Loucy (cell line): ENCODE results near the gene MYO10.

Experiments
- H2AFZ ChIP-seq: fragments of 200-600 bp; sonication (generic); 2 replicates; pipeline ENCODE4 v1.6.0; 2016; ENCODE audit warnings: antibody characterized with exemption, mild to moderate bottlenecking, low read length, moderate library complexity
- H3F3A ChIP-seq: fragments of 200-600 bp; 2 replicates; pipeline ENCODE4 v1.6.0; 2016; ENCODE audit warnings: antibody characterized with exemption, low read depth, mild to moderate bottlenecking
- H3K27me3 ChIP-seq: fragments of 200-600 bp; sonication (generic); 2 replicates; pipeline ENCODE4 v1.6.1; 2014; ENCODE audit warnings: low read length, mild to moderate bottlenecking; ENCODE audit not compliant: insufficient read depth, poor library complexity, severe bottlenecking
- H3K36me3 ChIP-seq: fragments of 200-600 bp; sonication (generic); 2 replicates; pipeline ENCODE4 v1.6.1; 2016; ENCODE audit warnings: low read length; ENCODE audit not compliant: insufficient read depth
- H3K4me1 ChIP-seq: fragments of 200-600 bp; sonication (generic); 2 replicates; pipeline ENCODE4 v1.5.1; 2014; ENCODE audit warnings: low read length, mild to moderate bottlenecking; ENCODE audit not compliant: insufficient read depth, poor library complexity, severe bottlenecking
- H3K4me2 ChIP-seq: fragments of 200-600 bp; sonication (generic); 2 replicates; pipeline ENCODE4 v1.6.0; 2014; ENCODE audit warnings: antibody characterized with exemption, low read length, low read depth, mild to moderate bottlenecking; ENCODE audit not compliant: poor library complexity, severe bottlenecking
- H3K4me3 ChIP-seq: fragments of 200-600 bp; sonication (generic); 2 replicates; pipeline ENCODE4 v1.5.1; 2014; ENCODE audit warnings: low read length, mild to moderate bottlenecking, mixed read lengths; ENCODE audit not compliant: poor library complexity, severe bottlenecking
- H3K79me2 ChIP-seq: fragments of 200-600 bp; sonication (generic); 2 replicates; pipeline ENCODE4 v1.6.1; 2014; ENCODE audit warnings: low read length; ENCODE audit not compliant: insufficient read depth
- H3K9ac ChIP-seq: fragments of 200-600 bp; sonication (generic); 2 replicates; pipeline ENCODE4 v1.6.0; 2014; ENCODE audit warnings: mild to moderate bottlenecking, low read depth, low read length, moderate library complexity; ENCODE audit not compliant: poor library complexity, severe bottlenecking
- H3K9me2 ChIP-seq: fragments of 200-600 bp; sonication (generic); replicated peaks from 2 replicates; pipeline ENCODE4 v1.6.1; 2016; ENCODE audit warnings: low read depth, low read length, mixed read lengths
- H3K9me3 ChIP-seq: fragments of 200-600 bp; sonication (generic); 2 replicates; pipeline ENCODE4 v1.6.1; 2014; ENCODE audit warnings: mild to moderate bottlenecking, antibody characterized with exemption, low read length, low read depth; ENCODE audit not compliant: insufficient read depth
- H4K20me1 ChIP-seq: fragments of 200-600 bp; sonication (generic); 2 replicates; pipeline ENCODE4 v1.6.0; 2014; ENCODE audit warnings: antibody characterized with exemption, low read length, mild to moderate bottlenecking; ENCODE audit not compliant: insufficient read depth, poor library complexity, severe bottlenecking
- EZH2phosphoT487 ChIP-seq: fragments of 200-600 bp; IDR thresholded peaks from 2 replicates; pipeline ENCODE4 v1.6.1; 2018; ENCODE audit warnings: antibody characterized with exemption, mild to moderate bottlenecking, moderate library complexity, borderline replicate concordance
- TF ChIP-seq, protein P1 (sequence below): fragments of 200-600 bp; sonication (generic); conservative IDR thresholded peaks from 2 replicates; pipeline ENCODE4 v1.5.1; 2014; ENCODE audit warnings: mild to moderate bottlenecking, antibody characterized with exemption, low read length

MYO10 gene

DNA sequence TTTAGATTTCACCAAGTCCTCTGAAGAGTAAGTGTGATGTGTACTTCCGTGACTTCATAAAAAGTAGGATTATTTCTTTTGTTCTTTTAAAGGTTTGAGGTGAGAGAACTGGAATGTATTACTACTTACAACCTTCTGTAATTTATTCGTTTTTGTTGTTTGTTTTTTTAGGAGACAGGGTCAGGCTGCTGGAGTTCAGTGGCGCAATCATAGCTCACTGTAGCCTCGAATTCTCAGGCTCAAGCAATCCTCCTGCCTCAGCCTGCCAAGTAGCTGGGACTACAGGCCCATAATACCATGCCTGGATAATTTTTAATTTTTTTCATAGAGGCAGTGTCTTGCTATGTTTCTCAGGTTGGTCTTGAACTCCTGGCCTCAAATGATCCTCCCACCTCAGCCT is 251.0 kb downstream of the MYO10 start:
- Histone ChIP-seq H3K79me2 (no peaks in the 10 kb centered on the region), H4K20me1 (no peaks in the 10 kb centered on the region), H2AFZ (no peak overlapping the region), H3K4me1 (no peaks in the 10 kb centered on the region), H3K9me3 (no peaks in the 10 kb centered on the region), H3K36me3 (no peaks in the 10 kb centered on the region), H3K4me2 (no peak overlapping the region), H3K9me2 (no peaks in the 10 kb centered on the region), H3K9ac (no peak overlapping the region), H3K4me3 (no peak overlapping the region), H3K27me3 (no peaks in the 10 kb centered on the region), H3F3A (no peaks in the 10 kb centered on the region)
- TF ChIP-seq, protein P1, sequence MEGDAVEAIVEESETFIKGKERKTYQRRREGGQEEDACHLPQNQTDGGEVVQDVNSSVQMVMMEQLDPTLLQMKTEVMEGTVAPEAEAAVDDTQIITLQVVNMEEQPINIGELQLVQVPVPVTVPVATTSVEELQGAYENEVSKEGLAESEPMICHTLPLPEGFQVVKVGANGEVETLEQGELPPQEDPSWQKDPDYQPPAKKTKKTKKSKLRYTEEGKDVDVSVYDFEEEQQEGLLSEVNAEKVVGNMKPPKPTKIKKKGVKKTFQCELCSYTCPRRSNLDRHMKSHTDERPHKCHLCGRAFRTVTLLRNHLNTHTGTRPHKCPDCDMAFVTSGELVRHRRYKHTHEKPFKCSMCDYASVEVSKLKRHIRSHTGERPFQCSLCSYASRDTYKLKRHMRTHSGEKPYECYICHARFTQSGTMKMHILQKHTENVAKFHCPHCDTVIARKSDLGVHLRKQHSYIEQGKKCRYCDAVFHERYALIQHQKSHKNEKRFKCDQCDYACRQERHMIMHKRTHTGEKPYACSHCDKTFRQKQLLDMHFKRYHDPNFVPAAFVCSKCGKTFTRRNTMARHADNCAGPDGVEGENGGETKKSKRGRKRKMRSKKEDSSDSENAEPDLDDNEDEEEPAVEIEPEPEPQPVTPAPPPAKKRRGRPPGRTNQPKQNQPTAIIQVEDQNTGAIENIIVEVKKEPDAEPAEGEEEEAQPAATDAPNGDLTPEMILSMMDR = no peak
- TF ChIP-seq EZH2phosphoT487 = no peak

DNA sequence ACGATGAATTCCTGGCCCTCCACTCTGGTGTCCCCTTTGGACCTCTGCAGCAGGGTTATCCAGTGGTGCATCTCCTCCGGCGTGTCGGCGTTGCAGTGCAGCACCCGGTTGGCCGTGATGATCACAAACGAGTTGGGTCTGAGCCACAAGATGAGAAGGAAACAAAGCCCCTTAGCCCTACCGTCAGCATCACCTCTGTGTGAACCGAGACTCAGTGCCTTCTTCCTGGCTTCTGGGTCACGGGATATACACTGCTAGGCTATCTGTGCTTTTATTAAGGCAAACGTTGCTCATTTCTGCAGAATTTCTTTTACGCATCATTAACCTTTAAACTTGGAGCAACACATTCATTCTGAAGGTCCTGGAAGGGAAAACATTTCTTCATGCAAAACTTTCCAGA is 254.2 kb downstream of the MYO10 start:
- no peaks in the 10 kb centered on the region for H3K36me3 ChIP-seq

DNA sequence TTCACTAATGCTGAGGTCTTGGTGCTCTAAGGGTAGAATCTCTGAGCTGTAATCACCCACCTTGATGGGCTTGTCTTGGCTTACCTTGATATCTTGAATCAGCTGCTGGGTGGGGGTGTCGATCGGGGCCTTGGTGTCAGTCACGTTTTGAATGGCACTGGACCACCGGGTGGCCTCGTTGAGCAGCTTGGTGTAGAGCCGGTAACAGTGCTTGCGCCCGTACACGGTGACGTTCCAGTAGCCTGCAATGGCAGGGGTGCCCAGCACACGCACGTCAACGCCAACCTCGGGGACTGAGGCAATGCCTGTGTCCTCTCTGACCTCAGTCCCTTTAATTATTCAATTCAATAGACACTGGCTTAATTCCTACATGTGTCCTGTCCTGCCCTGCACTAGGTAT is 256.2 kb downstream of the MYO10 start:
- H3K9me2 ChIP-seq = no peaks in the 10 kb centered on the region
- no peak overlapping the region for H3K4me2 ChIP-seq
- H3K36me3 ChIP-seq = no peaks in the 10 kb centered on the region
- H2AFZ ChIP-seq = no peak overlapping the region
- no peaks in the 10 kb centered on the region for H3K27me3 ChIP-seq
- H3K79me2 ChIP-seq = no peaks in the 10 kb centered on the region
- no peak overlapping the region for H3K4me3 ChIP-seq
- TF ChIP-seq EZH2phosphoT487 = no peak
- TF ChIP-seq, protein P1 = peak; percentile 31
- no peaks in the 10 kb centered on the region for H3K4me1 ChIP-seq
- H3K9me3 ChIP-seq = no peaks in the 10 kb centered on the region
- H4K20me1 ChIP-seq = no peaks in the 10 kb centered on the region
- no peaks in the 10 kb centered on the region for H3F3A ChIP-seq
- H3K9ac ChIP-seq = no peak overlapping the region

More for the DNA sequence above, 254.2 kb downstream of the MYO10 start:
- Histone ChIP-seq H3K79me2 (no peaks in the 10 kb centered on the region), H4K20me1 (no peaks in the 10 kb centered on the region), H3K9me3 (no peaks in the 10 kb centered on the region), H3K27me3 (no peaks in the 10 kb centered on the region), H3K9me2 (no peaks in the 10 kb centered on the region), H3K4me1 (no peaks in the 10 kb centered on the region), H3K4me3 (no peak overlapping the region), H2AFZ (no peak overlapping the region), H3F3A (no peaks in the 10 kb centered on the region), H3K9ac (no peak overlapping the region), H3K4me2 (no peak overlapping the region)
- TF ChIP-seq, protein P1 = no peak
- no peak for TF ChIP-seq EZH2phosphoT487
